ENCODE measurements around the gene EXOC8.
"Not testable (repeated sequence)": the region's sequence is repeated elsewhere in the genome, so short reads cannot be mapped to it uniquely, and the experiment has no call there.

Gene EXOC8

GRCh38 chr1:231354330-231355020, 16.8 kb upstream of the EXOC8 start:
- in situ Hi-C loops (cut with MboI; ENCODE audit: low sequenced_read_pairs): no loop called here

GRCh38 chr1:231353086-231353485, 15.4 kb upstream of the EXOC8 start:
- in situ Hi-C loops (cut with MboI; ENCODE audit: low sequenced_read_pairs): no loop called here

GRCh38 chr1:231351816-231352215, 14.2 kb upstream of the EXOC8 start:
- in situ Hi-C loops (cut with MboI; ENCODE audit: low sequenced_read_pairs): no loop called here

GRCh38 chr1:231348856-231349255, 11.2 kb upstream of the EXOC8 start:
- in situ Hi-C loops (cut with MboI; ENCODE audit: low sequenced_read_pairs): not testable (repeated sequence)

GRCh38 chr1:231348442-231348841, 10.8 kb upstream of the EXOC8 start:
- in situ Hi-C loops (cut with MboI; ENCODE audit: low sequenced_read_pairs): no loop called here

- in situ Hi-C loops (cut with MboI; ENCODE audit: low sequenced_read_pairs): no loop called here
Observed at GRCh38 chr1:231347961-231348360, 10.3 kb upstream of the EXOC8 start.

GRCh38 chr1:231340328-231341013, 2.8 kb upstream of the EXOC8 start:
- in situ Hi-C loops (cut with MboI; ENCODE audit: low sequenced_read_pairs): no loop called here

- in situ Hi-C loops (cut with MboI; ENCODE audit: low sequenced_read_pairs): no loop called here
Observed at GRCh38 chr1:231338270-231339128, 847 bp upstream of the EXOC8 start, which contains the start of gene SPRTN. SPRTN (plus strand) TSS chr1:231338293; CDS start chr1:231338384, 91 bp downstream.

GRCh38 chr1:231337043-231337471, 595 bp downstream of the EXOC8 start:
- in situ Hi-C loops (cut with MboI; ENCODE audit: low sequenced_read_pairs): no loop called here

GRCh38 chr1:231335663-231336602, 1.7 kb downstream of the EXOC8 start:
- in situ Hi-C loops (cut with MboI; ENCODE audit: low sequenced_read_pairs): no loop called here

GRCh38 chr1:231334952-231335351, 2.7 kb downstream of the EXOC8 start:
- in situ Hi-C loops (cut with MboI; ENCODE audit: low sequenced_read_pairs): no loop called here

GRCh38 chr1:231334079-231334666, 3.5 kb downstream of the EXOC8 start:
- in situ Hi-C loops (cut with MboI; ENCODE audit: low sequenced_read_pairs): no loop called here

GRCh38 chr1:231332761-231333160, 4.9 kb downstream of the EXOC8 start:
- in situ Hi-C loops (cut with MboI; ENCODE audit: low sequenced_read_pairs): no loop called here

GRCh38 chr1:231329483-231329882, 8.2 kb downstream of the EXOC8 start:
- in situ Hi-C loops (cut with MboI; ENCODE audit: low sequenced_read_pairs): no loop called here

- in situ Hi-C loops (cut with MboI; ENCODE audit: low sequenced_read_pairs): no loop called here
Observed at GRCh38 chr1:231327617-231328016, 10.0 kb downstream of the EXOC8 start.

GRCh38 chr1:231326248-231326647, 11.4 kb downstream of the EXOC8 start:
- in situ Hi-C loops (cut with MboI; ENCODE audit: low sequenced_read_pairs): no loop called here

- in situ Hi-C loops (cut with MboI; ENCODE audit: low sequenced_read_pairs): no loop called here
Observed at GRCh38 chr1:231324660-231325059, 13.0 kb downstream of the EXOC8 start.

GRCh38 chr1:231322880-231323530, 14.6 kb downstream of the EXOC8 start:
- in situ Hi-C loops (cut with MboI; ENCODE audit: low sequenced_read_pairs): no loop called here

- in situ Hi-C loops (cut with MboI; ENCODE audit: low sequenced_read_pairs): no loop called here
Observed at GRCh38 chr1:231319080-231319479, 18.6 kb downstream of the EXOC8 start.
